ENCODE data around the gene ISG20.

ISG20 gene

GRCh38 chr15:88619796-88620195 lies 19.0 kb upstream of the ISG20 start:
- DNase-seq (ENCODE audit: low read depth, low spot score) = no peak
- Histone ChIP-seq H3K36me3 (ENCODE audit: insufficient read depth, insufficient read length, low read length) (peaks cover 32% of the 10 kb centered on the region), H3K9ac (ENCODE audit: insufficient read length, low read depth) (peak overlapping the region; percentile 72), H3K27me3 (ENCODE audit: insufficient read depth, insufficient read length) (peaks cover 3% of the 10 kb centered on the region), H3K4me1 (ENCODE audit: insufficient read depth, insufficient read length) (peaks cover 15% of the 10 kb centered on the region), H3K4me3 (ENCODE audit: insufficient read length, low read depth) (peak overlapping the region; percentile 22), H3K9me3 (ENCODE audit: insufficient read depth, low read length) (no peaks in the 10 kb centered on the region)
- TF ChIP-seq YY1 (IDR thresholded peaks at IDR 0.05; ENCODE audit: insufficient read depth, insufficient read length) (no peak), SUZ12 (IDR thresholded peaks at IDR 0.05; ENCODE audit: extremely low read depth, insufficient read depth, insufficient read length) (no peak), ZNF274 (IDR thresholded peaks at IDR 0.05; ENCODE audit: low read depth, low read length) (no peak)

GRCh38 chr15:88620995-88621772 lies 17.6 kb upstream of the ISG20 start, which contains the start of gene AEN:
TSS of gene AEN (plus strand) at chr15:88621340. CDS start at chr15:88626210, 4,870 bp downstream.
- Histone ChIP-seq H3K27me3 (ENCODE audit: insufficient read depth, insufficient read length) (no peaks in the 10 kb centered on the region), H3K36me3 (ENCODE audit: insufficient read depth, insufficient read length, low read length) (peaks cover 45% of the 10 kb centered on the region), H3K9me3 (ENCODE audit: insufficient read depth, low read length) (no peaks in the 10 kb centered on the region), H3K4me1 (ENCODE audit: insufficient read depth, insufficient read length) (peaks cover 11% of the 10 kb centered on the region), H3K9ac (ENCODE audit: insufficient read length, low read depth) (peak within 1 kb of the TSS; percentile 92), H3K4me3 (ENCODE audit: insufficient read length, low read depth) (peak within 1 kb of the TSS; percentile 70)
- no peak for TF ChIP-seq SUZ12 (IDR thresholded peaks at IDR 0.05; ENCODE audit: extremely low read depth, insufficient read depth, insufficient read length)
- no peak for TF ChIP-seq YY1 (IDR thresholded peaks at IDR 0.05; ENCODE audit: insufficient read depth, insufficient read length)
- no peak for TF ChIP-seq ZNF274 (IDR thresholded peaks at IDR 0.05; ENCODE audit: low read depth, low read length)
- peak; percentile 96 for DNase-seq (ENCODE audit: low read depth, low spot score)

- H3K4me3 ChIP-seq (ENCODE audit: insufficient read length, low read depth) = peak overlapping the region; percentile 70
- peaks cover 16% of the 10 kb centered on the region for H3K4me1 ChIP-seq (ENCODE audit: insufficient read depth, insufficient read length)
- TF ChIP-seq SUZ12 (IDR thresholded peaks at IDR 0.05; ENCODE audit: extremely low read depth, insufficient read depth, insufficient read length) (no peak), ZNF274 (IDR thresholded peaks at IDR 0.05; ENCODE audit: low read depth, low read length) (no peak), YY1 (IDR thresholded peaks at IDR 0.05; ENCODE audit: insufficient read depth, insufficient read length) (no peak)
- H3K27me3 ChIP-seq (ENCODE audit: insufficient read depth, insufficient read length) = no peaks in the 10 kb centered on the region
- no peaks in the 10 kb centered on the region for H3K9me3 ChIP-seq (ENCODE audit: insufficient read depth, low read length)
- H3K36me3 ChIP-seq (ENCODE audit: insufficient read depth, insufficient read length, low read length) = peaks cover 54% of the 10 kb centered on the region
- H3K9ac ChIP-seq (ENCODE audit: insufficient read length, low read depth) = peak overlapping the region; percentile 92
- no peak for DNase-seq (ENCODE audit: low read depth, low spot score)
Observed at GRCh38 chr15:88621789-88622604, 16.8 kb upstream of the ISG20 start.

- peaks cover 60% of the 10 kb centered on the region for H3K36me3 ChIP-seq (ENCODE audit: insufficient read depth, insufficient read length, low read length)
- peaks cover 16% of the 10 kb centered on the region for H3K4me1 ChIP-seq (ENCODE audit: insufficient read depth, insufficient read length)
- no peaks in the 10 kb centered on the region for H3K9me3 ChIP-seq (ENCODE audit: insufficient read depth, low read length)
- peak overlapping the region; percentile 92 for H3K9ac ChIP-seq (ENCODE audit: insufficient read length, low read depth)
- DNase-seq (ENCODE audit: low read depth, low spot score) = no peak
- H3K4me3 ChIP-seq (ENCODE audit: insufficient read length, low read depth) = peak overlapping the region; percentile 70
- TF ChIP-seq ZNF274 (IDR thresholded peaks at IDR 0.05; ENCODE audit: low read depth, low read length) (no peak), SUZ12 (IDR thresholded peaks at IDR 0.05; ENCODE audit: extremely low read depth, insufficient read depth, insufficient read length) (no peak), YY1 (IDR thresholded peaks at IDR 0.05; ENCODE audit: insufficient read depth, insufficient read length) (no peak)
- H3K27me3 ChIP-seq (ENCODE audit: insufficient read depth, insufficient read length) = no peaks in the 10 kb centered on the region
Observed at GRCh38 chr15:88622605-88622975, 16.2 kb upstream of the ISG20 start.

GRCh38 chr15:88623061-88623460 lies 15.8 kb upstream of the ISG20 start:
- no peaks in the 10 kb centered on the region for H3K27me3 ChIP-seq (ENCODE audit: insufficient read depth, insufficient read length)
- peak overlapping the region; percentile 70 for H3K4me3 ChIP-seq (ENCODE audit: insufficient read length, low read depth)
- DNase-seq (ENCODE audit: low read depth, low spot score) = no peak
- no peak for TF ChIP-seq SUZ12 (IDR thresholded peaks at IDR 0.05; ENCODE audit: extremely low read depth, insufficient read depth, insufficient read length)
- TF ChIP-seq YY1 (IDR thresholded peaks at IDR 0.05; ENCODE audit: insufficient read depth, insufficient read length) = no peak
- no peak for TF ChIP-seq ZNF274 (IDR thresholded peaks at IDR 0.05; ENCODE audit: low read depth, low read length)
- peak overlapping the region; percentile 92 for H3K9ac ChIP-seq (ENCODE audit: insufficient read length, low read depth)
- H3K9me3 ChIP-seq (ENCODE audit: insufficient read depth, low read length) = no peaks in the 10 kb centered on the region
- H3K36me3 ChIP-seq (ENCODE audit: insufficient read depth, insufficient read length, low read length) = peaks cover 64% of the 10 kb centered on the region
- peaks cover 16% of the 10 kb centered on the region for H3K4me1 ChIP-seq (ENCODE audit: insufficient read depth, insufficient read length)

- Histone ChIP-seq H3K9me3 (ENCODE audit: insufficient read depth, low read length) (no peaks in the 10 kb centered on the region), H3K4me1 (ENCODE audit: insufficient read depth, insufficient read length) (peaks cover 18% of the 10 kb centered on the region), H3K36me3 (ENCODE audit: insufficient read depth, insufficient read length, low read length) (peaks cover 70% of the 10 kb centered on the region), H3K9ac (ENCODE audit: insufficient read length, low read depth) (peak overlapping the region; percentile 46), H3K27me3 (ENCODE audit: insufficient read depth, insufficient read length) (no peaks in the 10 kb centered on the region), H3K4me3 (ENCODE audit: insufficient read length, low read depth) (peak overlapping the region; percentile 70)
- TF ChIP-seq SUZ12 (IDR thresholded peaks at IDR 0.05; ENCODE audit: extremely low read depth, insufficient read depth, insufficient read length) (no peak), YY1 (IDR thresholded peaks at IDR 0.05; ENCODE audit: insufficient read depth, insufficient read length) (no peak), ZNF274 (IDR thresholded peaks at IDR 0.05; ENCODE audit: low read depth, low read length) (no peak)
- no peak for DNase-seq (ENCODE audit: low read depth, low spot score)
Observed at GRCh38 chr15:88623632-88624031, 15.2 kb upstream of the ISG20 start.

Measured in NT2/D1 (cell line).